ENCODE results near the gene RESP18.
"Not testable (repeated sequence)": the region's sequence is repeated elsewhere in the genome, so short reads cannot be mapped to it uniquely, and the experiment has no call there.

RESP18 gene

GRCh38 chr2:219292616-219293015, 39.9 kb downstream of the RESP18 start:
- in situ Hi-C loops (cut with HindIII; ENCODE audit: low sequenced_read_pairs) = no loop called here

DNA sequence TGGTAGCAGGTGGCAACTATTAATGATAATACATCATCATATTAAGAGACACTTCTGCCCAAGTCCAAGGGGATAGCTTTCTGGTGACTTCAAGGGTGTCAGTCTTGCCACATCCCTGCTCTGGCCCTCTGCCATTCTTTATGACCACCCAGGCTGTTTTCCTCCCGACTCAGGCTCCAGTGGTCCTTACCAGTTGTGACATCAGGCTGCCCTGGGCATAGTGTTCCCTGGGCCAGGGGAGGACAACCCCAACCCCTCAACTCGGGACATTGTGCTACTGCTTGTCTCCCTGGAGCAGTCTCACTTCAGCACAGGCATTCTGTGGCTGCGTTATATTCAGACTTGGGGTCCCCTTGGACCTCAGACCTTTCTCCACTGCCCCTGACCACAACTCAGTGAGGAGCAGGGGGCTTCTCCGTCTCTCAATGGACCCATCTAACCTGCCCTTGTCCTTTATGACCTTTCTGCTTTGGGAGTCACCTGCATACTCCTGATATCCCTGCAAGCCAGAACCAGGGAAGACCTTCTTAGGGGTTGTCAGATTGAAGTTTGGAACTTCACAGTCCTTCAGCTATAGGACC, 40.5 kb downstream of the RESP18 start:
- in situ Hi-C loops (cut with HindIII; ENCODE audit: low sequenced_read_pairs) = no loop called here

DNA sequence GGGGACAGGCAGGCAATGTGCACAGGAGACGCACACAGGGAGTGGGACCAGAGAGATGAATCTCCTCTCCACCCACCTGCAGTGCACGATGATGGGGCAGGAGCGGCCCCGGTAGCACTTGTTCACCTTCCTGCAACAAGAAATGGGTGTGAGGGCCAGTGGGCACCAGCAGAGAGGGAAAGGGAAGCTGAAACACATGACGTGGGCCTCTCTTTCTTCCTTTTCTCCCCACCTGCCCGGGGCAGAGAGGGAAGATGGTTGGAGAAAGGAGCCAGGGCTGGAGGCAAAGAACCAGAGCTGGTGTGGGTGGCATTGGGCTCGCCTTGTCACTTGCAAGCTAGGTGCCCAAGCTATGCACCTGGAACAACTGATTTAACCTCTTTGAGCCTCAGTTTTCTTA, 41.1 kb downstream of the RESP18 start:
- in situ Hi-C loops (cut with HindIII; ENCODE audit: low sequenced_read_pairs) = no loop called here

DNA sequence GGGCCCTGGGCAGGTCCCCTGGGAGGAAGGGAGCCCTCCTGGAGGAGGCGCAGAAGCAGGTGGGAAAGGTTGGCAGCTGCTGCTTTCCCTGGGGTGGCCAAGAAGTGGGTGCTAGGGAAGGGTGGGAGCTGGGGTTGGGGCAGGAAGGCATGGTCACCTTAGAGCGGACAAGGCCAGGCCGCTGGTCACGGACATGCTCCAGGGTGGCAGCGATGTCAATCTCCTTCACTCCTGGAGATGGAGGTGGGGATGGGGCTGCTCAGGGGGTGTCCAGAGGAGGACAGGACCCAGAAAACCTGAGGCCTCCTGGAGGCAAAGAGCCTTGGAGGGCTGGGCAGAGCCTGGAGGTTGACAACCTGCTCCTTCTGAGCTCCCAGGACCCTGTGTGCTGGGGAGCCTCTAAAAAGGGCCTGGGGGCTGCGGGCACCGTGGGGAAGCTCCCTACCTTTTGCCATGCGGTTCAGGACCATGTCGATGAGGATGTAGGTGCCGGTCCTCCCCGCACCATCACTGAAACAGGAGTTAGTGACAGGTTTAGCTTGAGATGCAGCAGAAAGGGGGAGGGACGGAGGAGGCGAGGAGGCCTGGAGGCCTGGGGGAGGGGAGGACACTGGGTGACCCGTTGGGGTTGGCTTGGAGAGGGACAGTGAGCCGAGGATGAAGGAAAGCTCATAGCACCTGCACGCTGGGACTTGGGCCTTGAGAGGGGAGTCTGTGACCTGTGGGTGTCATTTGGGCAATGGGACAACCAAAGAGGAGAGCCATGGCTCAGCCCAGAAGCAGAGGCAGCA, 42.0 kb downstream of the RESP18 start:
- in situ Hi-C loops (cut with HindIII; ENCODE audit: low sequenced_read_pairs) = no loop called here

GRCh38 chr2:219289537-219290361, 42.8 kb downstream of the RESP18 start:
- in situ Hi-C loops (cut with HindIII; ENCODE audit: low sequenced_read_pairs) = no loop called here

DNA sequence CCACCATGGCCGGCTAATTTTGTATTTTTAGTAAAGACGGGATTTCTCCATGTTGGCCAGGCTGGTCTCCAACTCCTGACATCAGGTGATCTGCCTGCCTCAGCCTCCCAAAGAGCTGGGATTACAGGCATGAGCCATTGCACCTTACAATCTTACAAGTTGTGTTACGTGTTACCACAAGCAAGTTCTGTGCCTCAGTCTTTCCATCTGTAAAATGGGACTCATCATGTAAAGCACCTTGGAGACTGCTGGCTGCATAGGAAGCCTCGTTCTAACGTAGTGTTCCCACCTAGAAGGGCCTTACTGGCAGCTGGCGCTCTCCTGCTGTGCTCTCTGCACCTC, 43.4 kb downstream of the RESP18 start:
- in situ Hi-C loops (cut with HindIII; ENCODE audit: low sequenced_read_pairs) = no loop called here

DNA sequence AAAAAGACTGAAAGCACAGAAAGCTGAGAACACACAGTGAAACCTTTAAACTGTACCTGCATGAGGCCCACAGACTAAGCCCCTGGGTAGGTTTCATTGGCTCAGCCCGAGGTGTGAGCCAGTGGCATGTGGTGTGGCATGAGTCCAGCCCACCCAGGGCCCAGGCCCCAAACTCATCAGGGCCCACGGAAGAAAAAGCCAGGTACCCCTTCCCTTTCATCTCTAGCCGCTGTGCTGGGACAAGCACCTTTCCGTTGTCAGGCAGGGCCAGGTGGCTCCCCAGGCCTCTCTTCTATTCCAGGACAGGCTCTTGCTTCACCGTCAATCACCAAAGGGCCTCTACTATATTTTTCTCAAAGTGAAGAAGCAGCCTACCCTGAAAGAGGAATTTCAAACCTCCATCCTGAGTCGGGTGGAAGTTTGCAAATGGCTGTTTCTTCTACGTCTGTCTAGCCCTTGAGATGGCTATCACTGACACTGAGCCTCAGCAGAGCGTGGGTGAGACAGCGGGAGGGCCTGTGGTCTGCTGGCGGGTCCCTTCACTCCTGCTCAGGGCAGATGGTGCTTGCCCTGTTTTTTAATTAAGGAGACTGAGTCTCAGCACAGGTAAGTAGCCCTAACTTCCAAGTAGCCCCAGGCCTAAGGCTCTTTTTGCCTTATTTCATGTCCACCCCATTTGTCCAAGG, 44.8 kb downstream of the RESP18 start:
- in situ Hi-C loops (cut with HindIII; ENCODE audit: low sequenced_read_pairs) = no loop called here

- in situ Hi-C loops (cut with HindIII; ENCODE audit: low sequenced_read_pairs) = not testable (repeated sequence)
These were observed 45.5 kb downstream of the RESP18 start for GRCh38 chr2:219287116-219287440.

DNA sequence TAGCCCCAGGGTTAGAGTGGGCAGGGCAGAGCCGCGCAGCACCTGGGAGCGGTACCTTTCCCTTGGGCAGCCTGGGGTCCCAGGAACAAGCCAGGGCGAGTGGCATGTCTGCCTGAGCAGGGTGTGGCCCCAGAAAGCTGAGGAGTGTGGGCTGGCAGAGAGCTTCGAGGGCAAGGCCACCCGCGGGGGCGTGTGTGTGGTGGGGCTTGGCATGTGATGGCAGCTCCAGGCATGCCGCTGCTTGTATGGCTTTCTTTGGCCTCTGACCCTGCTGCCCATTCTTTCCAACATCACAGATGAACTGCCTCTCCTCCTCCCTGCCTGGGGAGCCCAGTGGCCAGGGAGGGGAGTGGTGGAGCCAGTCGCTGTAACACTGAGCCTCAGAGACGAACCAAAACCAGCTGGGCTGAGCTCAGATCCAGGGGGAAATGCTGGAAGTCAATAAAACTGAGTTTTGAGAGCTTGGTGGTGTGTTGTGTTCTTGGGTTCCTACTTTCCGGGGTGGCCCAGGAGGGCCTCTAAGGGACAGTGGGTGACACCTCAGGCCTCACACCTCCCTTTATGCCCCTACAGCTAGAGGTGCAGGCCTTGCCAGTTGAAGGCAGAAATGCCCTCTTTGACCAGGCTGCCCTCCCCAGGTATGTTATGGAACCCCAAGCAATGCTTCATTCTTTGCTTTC, 46.0 kb downstream of the RESP18 start:
- in situ Hi-C loops (cut with HindIII; ENCODE audit: low sequenced_read_pairs) = no loop called here

- in situ Hi-C loops (cut with HindIII; ENCODE audit: low sequenced_read_pairs) = no loop called here
These were observed 46.6 kb downstream of the RESP18 start for GRCh38 chr2:219285894-219286425.

GRCh38 chr2:219285373-219285735, 47.2 kb downstream of the RESP18 start:
- in situ Hi-C loops (cut with HindIII; ENCODE audit: low sequenced_read_pairs) = no loop called here

GRCh38 chr2:219284501-219285372, 47.8 kb downstream of the RESP18 start:
- in situ Hi-C loops (cut with HindIII; ENCODE audit: low sequenced_read_pairs) = no loop called here

- in situ Hi-C loops (cut with HindIII; ENCODE audit: low sequenced_read_pairs) = no loop called here
These were observed 49.5 kb downstream of the RESP18 start for GRCh38 chr2:219282943-219283581.

- in situ Hi-C loops (cut with HindIII; ENCODE audit: low sequenced_read_pairs) = no loop called here
These were observed 50.2 kb downstream of the RESP18 start for GRCh38 chr2:219282375-219282774.

- in situ Hi-C loops (cut with HindIII; ENCODE audit: low sequenced_read_pairs) = no loop called here
These were observed 51.0 kb downstream of the RESP18 start for GRCh38 chr2:219281588-219281987.

- in situ Hi-C loops (cut with HindIII; ENCODE audit: low sequenced_read_pairs) = no loop called here
These were observed 51.9 kb downstream of the RESP18 start for GRCh38 chr2:219280651-219281050.

DNA sequence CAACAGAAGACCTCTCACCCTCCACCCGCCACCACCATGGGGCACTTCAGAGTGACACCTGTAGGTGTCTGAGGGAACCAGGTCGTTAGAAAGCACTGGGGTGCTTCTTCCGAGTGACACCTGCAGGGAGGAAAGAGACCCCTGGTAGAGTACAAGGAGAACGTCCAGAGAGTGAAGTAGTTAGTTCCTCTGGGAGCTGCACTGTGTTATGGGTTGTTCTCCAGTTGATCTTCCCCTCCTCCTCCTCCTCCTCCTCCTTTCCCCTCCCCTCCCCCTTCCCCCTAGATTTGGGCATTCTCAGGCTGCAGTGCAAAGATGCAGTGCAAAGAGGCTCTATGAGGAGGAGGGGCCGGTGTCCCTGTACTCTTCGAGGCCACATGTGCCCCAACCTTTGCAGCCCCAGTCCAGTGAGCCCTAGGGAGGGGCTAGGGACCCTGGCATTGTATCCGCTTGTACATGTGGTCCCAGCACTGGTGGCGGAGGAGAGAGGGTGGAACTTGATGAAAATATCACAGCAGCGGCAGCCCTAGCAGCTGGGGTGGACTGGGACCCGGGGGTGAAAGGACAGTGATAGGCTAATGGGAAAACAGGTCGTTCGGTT, 52.5 kb downstream of the RESP18 start:
- in situ Hi-C loops (cut with HindIII; ENCODE audit: low sequenced_read_pairs) = no loop called here

DNA sequence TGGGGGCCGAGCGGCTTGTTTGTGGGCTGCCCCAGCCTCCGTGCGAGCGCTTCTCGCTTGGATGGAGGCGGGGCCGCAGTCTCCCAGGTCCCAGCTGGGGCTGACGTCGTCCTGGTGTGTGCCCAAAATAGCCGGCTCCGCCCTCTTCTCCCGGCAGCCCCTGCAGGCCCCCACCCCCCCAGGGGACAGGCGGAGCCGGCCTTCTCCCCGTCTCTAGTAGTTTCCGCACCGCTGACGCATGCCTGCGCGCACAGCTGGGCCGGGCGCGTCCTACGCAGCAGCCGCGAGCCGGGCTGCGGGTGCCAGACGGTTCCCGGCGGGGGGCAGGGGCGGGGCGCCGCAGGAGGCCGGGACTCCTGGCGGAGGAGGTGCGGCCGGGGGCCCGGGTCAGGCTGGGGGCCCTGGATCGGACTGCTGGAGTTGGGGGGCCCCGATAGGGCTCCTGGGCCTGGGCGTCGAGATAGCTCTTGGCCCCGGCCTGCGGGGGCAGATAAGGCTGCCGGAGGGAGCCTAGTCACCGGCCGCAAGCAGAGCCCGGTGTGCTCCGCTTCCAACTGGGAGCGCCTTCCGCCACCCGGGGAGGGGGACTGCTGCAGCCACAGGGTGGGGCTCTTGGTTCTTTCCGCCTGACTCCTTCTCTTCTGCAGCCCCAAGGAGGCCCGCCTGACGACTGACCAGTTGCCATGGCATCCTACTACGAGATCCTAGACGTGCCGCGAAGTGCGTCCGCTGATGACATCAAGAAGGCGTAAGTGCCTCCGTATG, 53.2 kb downstream of the RESP18 start, which contains the start of gene DNAJB2:
DNAJB2 (plus strand) TSS at position 216 of the 765 bp plus-strand sequence; CDS start at position 684, 468 bp downstream.
- in situ Hi-C loops (cut with HindIII; ENCODE audit: low sequenced_read_pairs) = no loop called here
